GM21390 (cell line): Measurements from ENCODE around the gene ZNF844.
"Not testable (repeated sequence)": the region's sequence is repeated elsewhere in the genome, so short reads cannot be mapped to it uniquely, and the experiment has no call there.

Source experiments
- ATAC-seq: cut with Tn5 transposase; IDR thresholded peaks from one replicate; pipeline ENCODE4 v1.9.1; 2021; ENCODE audit not compliant: unreplicated experiment

The ZNF844 gene

GRCh38 chr19:12092065-12092867, 27.7 kb downstream of the ZNF844 start:
- ATAC-seq = peak; percentile 53

DNA sequence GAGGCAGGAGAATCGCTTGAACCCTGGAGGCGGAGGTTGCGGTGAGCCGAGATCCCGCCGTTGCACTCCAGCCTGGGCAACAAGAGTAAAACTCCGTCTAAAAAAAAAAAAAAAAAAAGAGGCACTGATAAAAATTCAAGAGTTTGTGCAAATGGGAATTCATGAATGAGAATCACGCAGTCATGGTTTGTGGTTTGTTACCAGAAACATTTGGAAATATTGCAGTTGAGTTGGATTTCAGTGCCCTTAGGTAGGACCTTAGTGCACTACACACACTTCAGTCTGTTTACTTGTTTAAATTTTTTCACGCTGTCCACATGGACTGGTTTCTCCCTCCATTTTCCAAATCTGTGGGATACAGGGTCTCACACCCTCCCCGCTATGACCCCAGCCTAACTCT, 28.4 kb downstream of the ZNF844 start:
- no peak for ATAC-seq

DNA sequence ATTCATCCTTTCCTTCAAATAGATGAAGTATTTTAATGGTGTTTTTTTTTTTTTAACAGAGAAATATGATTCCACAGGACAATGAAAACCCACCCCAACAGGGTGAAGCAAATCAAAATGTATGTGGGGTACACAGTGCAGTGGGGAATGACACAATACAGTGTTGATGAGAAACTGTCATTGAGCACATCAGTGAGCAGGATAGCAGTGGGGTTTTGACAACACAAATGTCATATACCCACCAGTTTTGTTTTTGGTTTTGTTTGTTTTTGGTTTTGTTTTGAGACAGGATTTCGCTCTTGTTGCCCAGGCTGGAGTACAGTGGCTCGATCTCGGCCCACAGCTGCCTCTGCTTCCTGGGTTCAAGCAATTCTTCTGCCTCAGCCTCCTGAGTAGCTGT, 29.2 kb downstream of the ZNF844 start:
- no peak for ATAC-seq

DNA sequence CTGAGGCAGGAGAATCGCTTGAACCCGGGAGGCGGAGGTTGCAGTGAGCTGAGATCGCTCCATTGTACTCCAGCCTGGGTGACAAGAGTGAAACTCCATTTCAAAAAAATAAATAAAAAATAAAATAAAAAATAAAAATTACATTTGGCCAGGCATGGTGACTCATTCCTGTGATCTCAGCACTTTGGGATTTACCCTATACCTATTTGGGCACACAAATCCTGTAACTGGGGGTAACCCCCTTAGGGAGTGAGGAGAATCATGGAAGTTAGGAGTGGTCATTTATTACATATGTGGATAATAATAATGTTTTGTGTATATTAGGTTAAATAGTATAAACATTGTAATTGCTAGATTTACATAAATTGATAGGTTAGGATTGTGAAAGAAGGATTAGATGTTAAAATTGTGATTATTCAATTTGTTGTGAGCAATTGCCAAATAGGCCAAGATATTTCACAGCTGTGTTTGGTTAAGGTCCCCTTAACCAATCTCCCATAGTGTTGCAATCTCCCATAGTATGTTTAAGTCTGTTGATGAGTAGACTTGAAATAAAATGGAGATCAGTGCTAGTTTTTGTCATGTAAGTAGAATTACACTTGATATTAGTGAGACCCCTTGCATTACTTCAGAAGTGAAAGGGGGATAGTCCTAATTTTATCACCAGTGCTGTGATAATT, 30.7 kb downstream of the ZNF844 start:
- ATAC-seq = no peak

DNA sequence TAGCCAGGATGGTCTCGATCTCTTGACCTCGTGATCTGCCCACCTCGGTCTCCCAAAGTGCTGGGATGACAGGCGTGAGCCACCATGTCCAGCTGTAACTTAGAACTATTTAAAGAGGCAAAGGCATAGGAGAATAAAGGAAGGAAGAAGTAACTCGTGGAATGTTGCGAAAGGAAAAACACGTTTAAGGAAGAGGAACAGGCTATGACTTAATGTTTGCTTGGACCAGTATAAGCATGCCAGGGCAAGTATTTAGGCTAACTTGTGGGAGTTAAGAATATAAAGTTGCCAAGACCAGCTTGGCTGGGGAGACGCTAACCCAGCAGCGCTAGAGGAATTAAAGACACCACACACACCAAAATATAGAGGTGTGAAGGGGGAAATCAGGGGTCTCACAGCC, 33.5 kb downstream of the ZNF844 start:
- ATAC-seq = no peak

GRCh38 chr19:12103909-12104308, 39.4 kb downstream of the ZNF844 start:
- ATAC-seq = not testable (repeated sequence)

DNA sequence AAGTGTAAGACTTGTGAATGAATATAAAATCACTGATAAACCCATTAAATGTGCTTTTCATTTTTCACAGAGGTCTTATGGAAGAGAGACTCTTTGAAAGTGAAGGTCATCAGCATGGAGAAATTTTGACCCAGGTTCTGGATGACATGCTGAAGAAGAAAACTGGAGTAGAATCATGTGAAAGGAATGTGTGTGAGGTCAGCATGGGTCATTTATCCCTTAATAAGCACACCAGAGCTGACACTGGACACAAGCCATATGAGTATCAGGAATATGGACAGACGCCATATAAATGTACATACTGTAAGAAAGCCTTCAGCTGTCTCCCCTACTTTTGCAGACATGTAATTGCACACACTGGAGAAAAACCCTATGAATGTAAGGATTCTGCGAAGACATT, 46.6 kb downstream of the ZNF844 start:
- ATAC-seq = no peak

DNA sequence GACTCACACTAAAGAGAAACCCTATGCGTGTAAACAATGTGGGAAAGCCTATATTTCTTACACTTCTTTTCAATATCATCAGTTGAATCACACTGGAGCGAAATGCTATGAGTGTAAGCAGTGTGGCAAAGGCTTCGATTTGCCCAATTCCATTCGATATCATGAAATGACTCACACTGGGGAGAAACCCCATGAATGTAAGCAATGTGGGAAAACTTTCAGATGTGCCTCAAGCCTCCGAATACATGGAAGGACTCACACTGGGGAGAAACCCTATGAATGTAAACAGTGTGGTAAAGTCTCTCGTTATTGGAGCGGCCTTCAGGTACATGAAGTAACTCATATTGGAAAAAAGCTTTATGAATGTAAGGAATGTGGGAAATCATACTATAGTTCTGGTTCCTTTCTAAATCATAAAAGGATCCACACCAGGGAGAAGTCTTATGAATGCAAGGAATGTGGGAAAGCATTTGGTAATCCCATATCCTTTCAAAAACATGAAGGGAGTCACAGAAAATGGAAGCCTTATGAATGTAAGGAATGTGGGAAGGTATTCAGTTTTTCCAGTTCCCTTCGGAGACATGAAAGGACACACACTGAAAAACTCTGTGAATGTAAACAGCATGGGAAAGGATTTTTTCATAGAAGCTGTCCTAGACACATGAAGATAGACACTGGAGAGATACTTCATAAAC, 47.6 kb downstream of the ZNF844 start:
- no peak for ATAC-seq

DNA sequence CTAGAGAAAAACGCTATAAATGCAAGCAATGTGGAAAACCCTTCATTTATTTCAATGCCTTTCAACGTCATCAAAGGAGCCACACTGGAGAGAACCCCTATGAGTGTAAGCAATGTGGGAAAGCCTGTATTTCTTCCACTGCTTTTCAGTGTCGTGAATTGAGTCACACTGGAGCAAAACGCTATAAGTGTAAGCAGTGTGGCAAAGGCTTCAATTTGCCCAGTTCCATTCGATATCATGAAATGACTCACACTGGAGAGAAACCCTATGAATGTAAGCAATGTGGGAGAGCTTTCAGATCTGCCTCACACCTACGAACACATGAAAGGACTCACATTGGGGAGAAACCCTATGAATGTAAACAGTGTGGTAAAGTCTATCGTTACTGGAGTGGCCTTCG, 48.2 kb downstream of the ZNF844 start:
- ATAC-seq = no peak

GRCh38 chr19:12113121-12113520, 48.6 kb downstream of the ZNF844 start:
- no peak for ATAC-seq

GRCh38 chr19:12117201-12117970, 52.9 kb downstream of the ZNF844 start:
- ATAC-seq = no peak

DNA sequence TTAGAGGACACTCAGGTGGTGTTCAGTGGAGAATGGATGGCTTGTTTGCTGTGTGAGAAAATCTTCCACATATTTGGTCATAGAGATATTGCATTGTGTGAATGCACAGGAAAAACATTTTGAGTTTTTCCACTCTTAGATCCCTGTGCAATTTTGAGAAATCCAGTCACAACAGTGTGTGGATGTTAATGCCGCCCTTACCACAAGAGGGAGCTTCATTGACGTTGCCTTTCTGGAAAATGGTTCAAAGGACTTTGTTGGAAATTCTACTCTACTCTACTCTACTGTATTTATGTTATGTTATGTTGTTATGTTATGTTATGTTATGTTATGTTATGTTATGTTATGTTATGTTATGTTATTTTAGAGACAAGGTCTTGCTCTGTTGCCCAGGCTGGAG, 62.2 kb downstream of the ZNF844 start:
- ATAC-seq = no peak
